B cell (primary cell): Measurements from ENCODE around the gene TEKT5. TPM values are rescaled to one million over a fixed set of nuclear protein-coding genes. Genes with fewer than 3 reads are reported as not detected.

ENCODE experiments used
- ATAC-seq: fragments of 200-7000 bp; cut with Tn5 transposase; one replicate; pipeline ENCODE4 v1.10.0; 2021; ENCODE audit warnings: low read depth, mild to moderate bottlenecking, moderate number of reproducible peaks, moderate library complexity
- CTCF ChIA-PET: fragments of 350-600 bp; sonication (Branson Sonifier 250); formaldehyde crosslinking; loops from one replicate; lab custom pipeline; 2021; ENCODE audit warnings: antibody characterized with exemption, inconsistent platforms; lab: Charles Lee
- POLR2A ChIA-PET: fragments of 350-600 bp; sonication (Branson Sonifier 250); formaldehyde crosslinking; loops from one replicate; lab custom pipeline; 2021; ENCODE audit warnings: antibody characterized with exemption; lab: Charles Lee
- DNase-seq: peaks from one replicate; pipeline ENCODE4 v3.0.0; 2013
- H2AFZ ChIP-seq: 2 replicates; pipeline ENCODE4 v1.6.1; 2012; ENCODE audit warnings: mild to moderate bottlenecking, low read depth, low read length; ENCODE audit not compliant: insufficient read depth, poor library complexity, severe bottlenecking
- H3K27ac ChIP-seq, 2 donors: 1 replicate in 1 of 2; 2 replicates in 1 of 2; pipeline ENCODE4 v1.5.1; 2012 to 2013; ENCODE audit warnings: low read length in 2 of 2, mild to moderate bottlenecking in 2 of 2, moderate library complexity in 1 of 2
- H3K27me3 ChIP-seq, 4 experiments: fragments of 200-600 bp in 1 of 4; sonication (generic) in 1 of 4; replicated peaks in 1 of 4; 1 replicate in 2 of 4; 2 replicates in 2 of 4; pipeline versions ENCODE4 v1.6.1 to v1.7.0; 2013 to 2016; ENCODE audit warnings: low read length in 3 of 4, mild to moderate bottlenecking in 2 of 4, mixed read lengths in 1 of 4, moderate library complexity in 1 of 4; ENCODE audit not compliant: insufficient read depth in 4 of 4, control insufficient read depth in 3 of 4; ENCODE audit errors: control extremely low read depth in 1 of 4
- H3K36me3 ChIP-seq, 2 experiments: replicated peaks in 1 of 2; 1 replicate in 1 of 2; 2 replicates in 1 of 2; pipeline versions ENCODE4 v1.6.1 to v1.7.1; 2013; ENCODE audit warnings: low read length in 1 of 2; ENCODE audit not compliant: insufficient read depth in 2 of 2, control insufficient read depth in 1 of 2; ENCODE audit errors: control extremely low read depth in 1 of 2, extremely low read depth in 1 of 2
- H3K4me1 ChIP-seq, 2 donors: fragments of 200-600 bp in 1 of 2; sonication (generic) in 1 of 2; 1 replicate in 1 of 2; 2 replicates in 1 of 2; pipeline versions ENCODE4 v1.5.1 to v1.6.1; 2013 to 2017; ENCODE audit warnings: low read length in 2 of 2; ENCODE audit not compliant: control insufficient read depth in 2 of 2, insufficient read depth in 2 of 2
- H3K4me2 ChIP-seq: replicated peaks from 2 replicates; pipeline ENCODE3; 2012; ENCODE audit warnings: mild to moderate bottlenecking, low read depth, low read length; ENCODE audit not compliant: poor library complexity, severe bottlenecking
- H3K4me3 ChIP-seq, 5 experiments: fragments of 200-600 bp in 1 of 5; sonication (generic) in 1 of 5; 1 replicate in 3 of 5; 2 replicates in 2 of 5; pipeline versions ENCODE4 v1.5.1 to v1.7.0; 2011 to 2016; ENCODE audit warnings: low read length in 4 of 5, mild to moderate bottlenecking in 4 of 5, low read depth in 2 of 5, control low read depth in 1 of 5, moderate library complexity in 1 of 5; ENCODE audit not compliant: insufficient read depth in 1 of 5; ENCODE audit errors: control extremely low read depth in 1 of 5, extremely low read depth in 1 of 5
- H3K79me2 ChIP-seq: fragments of 200-600 bp; sonication (generic); one replicate; pipeline ENCODE4 v1.6.0; 2016; ENCODE audit warnings: low read length; ENCODE audit not compliant: control insufficient read depth, insufficient read depth
- H3K9ac ChIP-seq: fragments of 200-600 bp; sonication (generic); 2 replicates; pipeline ENCODE4 v1.6.1; 2017; ENCODE audit warnings: mild to moderate bottlenecking, low read length, moderate library complexity
- H3K9me3 ChIP-seq, 3 donors: one replicate each; pipeline versions ENCODE4 v1.6.1 to v1.7.1; 2013; ENCODE audit warnings: low read length in 2 of 3; ENCODE audit not compliant: control insufficient read depth in 2 of 3, insufficient read depth in 1 of 3; ENCODE audit errors: control extremely low read depth in 1 of 3
- H4K20me1 ChIP-seq: 2 replicates; pipeline ENCODE4 v1.6.0; 2012; ENCODE audit warnings: mild to moderate bottlenecking, low read length; ENCODE audit not compliant: insufficient read depth, control insufficient read depth, poor library complexity, severe bottlenecking
- H3K27ac Mint-ChIP-seq: one replicate; pipeline ENCODE4 v1.8.0; 2021; ENCODE audit warnings: mixed read lengths
- H3K27me3 Mint-ChIP-seq: one replicate; pipeline ENCODE4 v1.8.0; 2021; ENCODE audit warnings: mixed read lengths
- H3K4me1 Mint-ChIP-seq: one replicate; pipeline ENCODE4 v1.8.0; 2021; ENCODE audit warnings: mixed read lengths
- H3K4me3 Mint-ChIP-seq: one replicate; pipeline ENCODE4 v1.8.0; 2021; ENCODE audit warnings: mixed read lengths
- H3K9me3 Mint-ChIP-seq: one replicate; pipeline ENCODE4 v1.8.0; 2022; ENCODE audit warnings: mixed read lengths; ENCODE audit not compliant: insufficient read depth
- EZH2 ChIP-seq: IDR thresholded peaks from 2 replicates; pipeline ENCODE4 v1.6.1; 2012; ENCODE audit warnings: borderline replicate concordance, low read depth, mild to moderate bottlenecking, moderate library complexity, low read length; ENCODE audit not compliant: insufficient read depth, poor library complexity, severe bottlenecking
- WGBS: methylation state at CpG from one replicate; pipeline ENCODE4 v1.1.5; 2013; ENCODE audit warnings: missing lambda C conversion rate; ENCODE audit not compliant: insufficient coverage; 5-methylcytosine and 5-hydroxymethylcytosine counted together
- intact Hi-C: fragments of 100-400 bp; cut with micrococcal nuclease; formaldehyde crosslinking; loops from one replicate; pipeline ENCODE4 v1.10.0; 2022
- polyA plus RNA-seq: library from polyadenylated mRNA; depleted of rRNA; stranded (reverse); fragments of >200 nt; gene quantifications from 2 replicates; pipeline ENCODE4 v1.2.3, GENCODE V29; 2012
- total RNA-seq, 2 donors: library from RNA; stranded (reverse); fragments of 120-200 nt in 1 of 2; gene quantifications; 1 replicate in 1 of 2; 2 replicates in 1 of 2; pipeline versions ENCODE4 v1.2.3 to v1.2.4, GENCODE V29; 2013 to 2022
- TF ChIP-seq, protein P1 (sequence below): fragments of 200-600 bp; IDR thresholded peaks from one replicate; pipeline ENCODE4 v1.8.0; 2022; ENCODE audit warnings: antibody characterized with exemption, mild to moderate bottlenecking

Gene TEKT5
- total and polyA plus RNA-seq, 2 donors (not counting 1 experiment from before 2014, with no cell fraction given), result 0.42 to 0.57 TPM

- intact Hi-C loops, result no loop called here
- ChIA-PET POLR2A (no interaction called here), CTCF (interaction anchor here (1.1 to 1.4 kb wide), 3 partner anchors 191 to 213 kb away, joined by 3 to 5 read pairs (median 4); no protein-coding TSS in a partner anchor)
- Histone ChIP-seq H3K9me3 (no peaks in the 10 kb centered on the region), H3K4me2 (no peak overlapping the region), H4K20me1 (no peaks in the 10 kb centered on the region), H2AFZ (no peak overlapping the region), H3K27me3 (no peaks in the 10 kb centered on the region), H3K36me3 (no peaks in the 10 kb centered on the region), H3K27ac (no peak overlapping the region), H3K4me3 (no peak overlapping the region), H3K9ac (no peak overlapping the region), H3K79me2 (no peaks in the 10 kb centered on the region), H3K4me1 (no peaks in the 10 kb centered on the region)
- no peak overlapping the region for H3K4me3 Mint-ChIP-seq
- H3K4me1 Mint-ChIP-seq, result no peaks in the 10 kb centered on the region
- 71% methylated on average over 16 of the region's 16 CpGs for WGBS
- H3K27ac Mint-ChIP-seq, result no peak overlapping the region
- ATAC-seq (no peak), DNase-seq (no peak)
- no peaks in the 10 kb centered on the region for H3K27me3 Mint-ChIP-seq
- peaks cover under 1% of the 10 kb centered on the region for H3K9me3 Mint-ChIP-seq
- no peak for TF ChIP-seq EZH2
- TF ChIP-seq, protein P1, sequence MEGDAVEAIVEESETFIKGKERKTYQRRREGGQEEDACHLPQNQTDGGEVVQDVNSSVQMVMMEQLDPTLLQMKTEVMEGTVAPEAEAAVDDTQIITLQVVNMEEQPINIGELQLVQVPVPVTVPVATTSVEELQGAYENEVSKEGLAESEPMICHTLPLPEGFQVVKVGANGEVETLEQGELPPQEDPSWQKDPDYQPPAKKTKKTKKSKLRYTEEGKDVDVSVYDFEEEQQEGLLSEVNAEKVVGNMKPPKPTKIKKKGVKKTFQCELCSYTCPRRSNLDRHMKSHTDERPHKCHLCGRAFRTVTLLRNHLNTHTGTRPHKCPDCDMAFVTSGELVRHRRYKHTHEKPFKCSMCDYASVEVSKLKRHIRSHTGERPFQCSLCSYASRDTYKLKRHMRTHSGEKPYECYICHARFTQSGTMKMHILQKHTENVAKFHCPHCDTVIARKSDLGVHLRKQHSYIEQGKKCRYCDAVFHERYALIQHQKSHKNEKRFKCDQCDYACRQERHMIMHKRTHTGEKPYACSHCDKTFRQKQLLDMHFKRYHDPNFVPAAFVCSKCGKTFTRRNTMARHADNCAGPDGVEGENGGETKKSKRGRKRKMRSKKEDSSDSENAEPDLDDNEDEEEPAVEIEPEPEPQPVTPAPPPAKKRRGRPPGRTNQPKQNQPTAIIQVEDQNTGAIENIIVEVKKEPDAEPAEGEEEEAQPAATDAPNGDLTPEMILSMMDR, result no peak
Measured at GRCh38 chr16:10728003-10728887, 33.5 kb upstream of the TEKT5 start.

- Histone ChIP-seq H3K79me2 (no peaks in the 10 kb centered on the region), H3K9me3 (peaks cover 0 to 3% (median 0%) of the 10 kb centered on the region in 3 donors), H3K9ac (no peak overlapping the region), H3K4me1 (no peaks in the 10 kb centered on the region), H3K27ac (no peak overlapping the region), H2AFZ (no peak overlapping the region), H4K20me1 (no peaks in the 10 kb centered on the region), H3K4me2 (no peak overlapping the region), H3K4me3 (no peak overlapping the region), H3K36me3 (no peaks in the 10 kb centered on the region), H3K27me3 (no peaks in the 10 kb centered on the region)
- H3K9me3 Mint-ChIP-seq, result no peaks in the 10 kb centered on the region
- no peaks in the 10 kb centered on the region for H3K27me3 Mint-ChIP-seq
- no peak overlapping the region for H3K27ac Mint-ChIP-seq
- no peak overlapping the region for H3K4me3 Mint-ChIP-seq
- no peaks in the 10 kb centered on the region for H3K4me1 Mint-ChIP-seq
- CTCF ChIA-PET, result no interaction called here
- DNase-seq (no peak), ATAC-seq (no peak)
- TF ChIP-seq EZH2, result no peak
- TF ChIP-seq, protein P1, result no peak
- intact Hi-C loops, result no loop called here
- 75% methylated on average over 2 of the region's 4 CpGs for WGBS
- POLR2A ChIA-PET, result no interaction called here
Measured at GRCh38 chr16:10708969-10709368, 14.2 kb upstream of the TEKT5 start.
